A204.1 (cell line): Measurements from ENCODE around the gene MS4A10.

Experiments used
- FAIRE-seq: peaks from 2 replicates; lab custom pipeline; 2012; peaks lifted over from hg19 to GRCh38; lab: Jason Lieb, UNC

MS4A10 gene

DNA sequence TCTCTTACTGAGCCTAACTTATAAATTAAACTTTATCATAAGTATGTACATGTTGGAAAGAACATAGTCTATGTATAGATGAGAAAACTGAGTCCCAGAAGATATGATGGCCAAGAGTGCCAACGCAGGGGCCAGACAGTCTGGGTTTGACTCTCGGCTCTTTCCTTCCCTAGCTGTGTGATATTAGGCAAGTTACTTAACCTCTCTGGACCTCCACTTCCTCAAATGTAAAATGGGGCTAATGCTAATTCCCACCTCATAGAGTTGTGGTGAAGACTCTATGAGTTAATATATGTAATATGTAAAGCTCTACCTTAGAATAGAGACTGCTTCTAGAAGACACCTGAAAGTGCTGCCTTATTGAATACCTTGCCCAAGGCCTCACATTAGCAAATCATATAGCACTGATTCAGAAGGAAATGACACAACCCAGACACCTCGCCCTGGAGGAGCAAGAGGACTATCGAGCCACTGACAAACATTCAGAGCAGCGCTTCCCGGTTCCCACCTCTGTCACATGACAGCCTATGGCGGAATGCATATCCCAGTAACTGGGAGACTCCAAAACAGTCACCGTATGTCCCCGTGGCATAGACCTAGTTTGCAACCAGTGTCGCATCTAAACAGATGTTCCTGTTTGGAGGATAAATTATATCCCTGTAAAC lies 45.5 kb downstream of the MS4A10 start:
- FAIRE-seq = no peak

DNA sequence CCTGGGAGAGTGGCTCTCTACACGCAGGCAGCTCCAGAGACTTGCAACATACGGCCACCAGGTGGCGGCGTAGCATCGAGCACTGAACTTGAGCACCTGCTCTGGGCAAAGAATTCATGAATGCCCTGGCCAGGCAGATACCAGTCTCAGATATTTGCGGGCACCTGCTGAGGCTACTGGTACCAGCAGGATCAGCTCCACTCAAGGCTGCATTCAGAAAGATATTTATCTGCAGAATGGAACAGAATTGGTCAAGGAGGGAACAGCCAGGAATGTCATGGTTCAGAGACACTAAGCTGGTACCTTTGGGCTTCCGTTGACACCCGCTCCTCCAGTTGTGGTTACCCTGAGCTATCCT lies 46.0 kb downstream of the MS4A10 start:
- no peak for FAIRE-seq

DNA sequence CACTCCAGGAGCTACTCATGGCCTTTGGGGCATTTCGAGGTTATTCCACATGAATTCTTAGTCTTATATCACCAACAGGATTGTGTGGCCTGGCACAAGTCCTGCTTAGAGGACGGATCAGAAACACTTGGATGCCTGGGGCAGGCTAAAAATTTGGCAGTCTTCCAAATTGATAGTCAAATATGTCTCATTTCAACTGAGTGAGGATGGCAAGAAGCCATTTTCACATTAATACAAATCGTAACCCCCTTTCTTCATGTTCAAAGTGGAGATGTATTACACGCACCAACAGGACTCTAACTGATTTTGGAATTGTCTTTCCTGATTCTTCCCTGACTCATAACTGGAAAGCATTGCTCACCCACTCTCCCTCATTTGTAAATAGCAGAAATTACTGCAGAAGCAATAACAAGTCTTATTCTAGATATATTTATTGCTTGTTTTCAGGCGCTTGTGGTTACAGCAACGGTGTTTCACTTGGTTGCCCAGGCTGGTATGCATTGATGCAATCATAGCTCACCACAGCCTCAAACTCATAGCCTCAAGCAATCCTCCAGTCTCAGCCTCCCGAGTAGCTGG lies 46.5 kb downstream of the MS4A10 start:
- FAIRE-seq = no peak

DNA sequence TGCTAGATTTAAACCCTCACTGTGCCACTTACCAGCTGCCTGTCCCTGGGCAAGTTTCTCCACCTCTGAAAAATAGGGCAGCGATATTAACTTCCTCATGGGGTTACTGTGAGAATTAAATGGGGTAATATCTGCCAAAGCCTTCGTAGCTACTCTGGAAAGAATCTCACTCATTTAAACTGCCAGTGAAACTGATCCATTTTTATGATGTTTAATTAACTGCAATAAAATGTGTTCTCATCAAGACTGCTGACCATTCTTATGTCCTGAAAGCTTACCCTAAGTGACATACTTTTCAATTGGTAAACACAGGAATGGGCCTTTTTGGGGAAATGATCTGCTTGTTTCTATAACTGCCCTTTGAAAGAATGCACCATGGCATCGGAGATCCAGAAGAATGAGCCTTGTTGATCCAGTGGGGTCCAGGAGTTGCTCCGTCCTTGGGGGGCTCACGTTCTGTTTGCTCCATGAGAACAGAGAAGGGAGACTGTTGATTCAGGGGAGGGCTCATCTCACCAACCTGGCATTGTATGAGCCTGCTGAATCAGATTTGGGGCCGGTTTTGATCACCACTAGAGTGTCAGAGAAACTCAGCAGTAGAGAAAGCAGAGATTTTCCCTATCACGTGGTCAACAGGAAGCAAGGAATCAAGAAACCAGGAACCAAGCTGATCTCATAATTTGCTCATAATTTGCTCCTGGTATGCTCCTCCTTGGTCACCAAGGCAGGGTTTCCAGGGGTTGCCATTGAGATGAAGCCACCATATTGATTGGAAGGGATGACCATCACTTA lies 49.8 kb downstream of the MS4A10 start:
- no peak for FAIRE-seq

DNA sequence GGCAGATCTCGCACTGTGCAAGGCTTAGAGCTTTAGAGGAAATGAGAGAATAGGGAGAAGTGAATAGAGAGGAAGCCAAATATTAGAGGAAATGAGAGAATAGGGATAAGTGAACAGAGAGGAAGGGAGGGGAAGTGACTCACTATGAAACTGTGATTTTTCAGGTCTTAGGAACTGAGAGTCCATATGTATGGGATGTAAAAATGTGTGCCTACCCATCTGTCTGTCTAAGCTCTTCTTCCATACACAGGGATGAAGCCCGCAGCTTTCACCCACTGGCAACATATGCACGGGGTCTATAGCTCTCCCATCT lies 50.4 kb downstream of the MS4A10 start:
- no peak for FAIRE-seq

DNA sequence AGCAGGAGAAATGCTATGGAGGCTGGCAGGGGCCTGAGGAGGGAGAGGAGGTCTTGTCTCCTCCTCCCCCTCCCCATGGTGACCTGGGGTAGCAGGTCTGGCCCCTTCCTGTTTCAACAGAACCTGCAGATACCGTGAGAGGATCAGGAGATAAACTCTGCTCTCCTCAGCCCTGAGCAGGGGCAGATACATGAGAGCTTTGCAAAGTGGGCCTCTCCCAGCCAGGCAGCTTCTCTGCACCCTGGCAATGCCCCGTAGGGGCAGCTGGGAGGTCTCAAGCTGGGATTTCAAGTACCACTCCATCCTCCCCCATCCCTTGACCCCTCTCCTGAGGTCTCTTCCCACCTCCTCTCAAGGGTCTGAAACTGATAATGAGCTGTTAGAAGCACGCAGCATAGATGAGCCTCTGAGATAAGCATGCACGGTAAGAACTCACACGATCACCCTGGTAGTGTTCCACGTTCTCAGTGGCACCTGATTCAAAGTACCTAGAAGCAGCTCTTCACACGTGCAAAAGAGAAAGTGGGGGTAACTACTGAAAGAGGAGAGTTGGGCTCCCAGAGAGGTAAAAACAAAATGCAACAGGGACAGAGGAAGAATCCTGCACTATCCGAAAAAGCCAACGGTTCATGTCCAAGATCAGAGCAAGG lies 51.9 kb downstream of the MS4A10 start:
- FAIRE-seq = no peak

DNA sequence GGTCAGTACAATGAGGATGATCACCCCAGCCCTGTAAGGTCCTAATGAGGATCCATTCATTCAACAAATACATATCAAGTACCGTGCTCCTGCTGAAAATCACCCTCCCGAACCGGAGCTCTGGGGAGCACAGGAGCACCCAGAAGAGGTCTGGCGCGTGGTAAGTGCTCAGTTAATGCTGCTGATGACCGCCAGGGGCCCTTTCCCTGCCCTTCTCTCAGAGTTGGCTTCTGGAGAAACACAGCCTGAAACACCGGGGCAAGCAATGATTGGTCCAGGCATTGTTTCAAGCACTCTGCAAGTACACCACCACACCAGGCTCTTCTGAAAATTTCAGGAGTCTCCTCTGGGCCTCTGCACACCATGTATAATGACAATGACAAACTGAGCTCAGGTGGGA lies 53.0 kb downstream of the MS4A10 start:
- FAIRE-seq = no peak

DNA sequence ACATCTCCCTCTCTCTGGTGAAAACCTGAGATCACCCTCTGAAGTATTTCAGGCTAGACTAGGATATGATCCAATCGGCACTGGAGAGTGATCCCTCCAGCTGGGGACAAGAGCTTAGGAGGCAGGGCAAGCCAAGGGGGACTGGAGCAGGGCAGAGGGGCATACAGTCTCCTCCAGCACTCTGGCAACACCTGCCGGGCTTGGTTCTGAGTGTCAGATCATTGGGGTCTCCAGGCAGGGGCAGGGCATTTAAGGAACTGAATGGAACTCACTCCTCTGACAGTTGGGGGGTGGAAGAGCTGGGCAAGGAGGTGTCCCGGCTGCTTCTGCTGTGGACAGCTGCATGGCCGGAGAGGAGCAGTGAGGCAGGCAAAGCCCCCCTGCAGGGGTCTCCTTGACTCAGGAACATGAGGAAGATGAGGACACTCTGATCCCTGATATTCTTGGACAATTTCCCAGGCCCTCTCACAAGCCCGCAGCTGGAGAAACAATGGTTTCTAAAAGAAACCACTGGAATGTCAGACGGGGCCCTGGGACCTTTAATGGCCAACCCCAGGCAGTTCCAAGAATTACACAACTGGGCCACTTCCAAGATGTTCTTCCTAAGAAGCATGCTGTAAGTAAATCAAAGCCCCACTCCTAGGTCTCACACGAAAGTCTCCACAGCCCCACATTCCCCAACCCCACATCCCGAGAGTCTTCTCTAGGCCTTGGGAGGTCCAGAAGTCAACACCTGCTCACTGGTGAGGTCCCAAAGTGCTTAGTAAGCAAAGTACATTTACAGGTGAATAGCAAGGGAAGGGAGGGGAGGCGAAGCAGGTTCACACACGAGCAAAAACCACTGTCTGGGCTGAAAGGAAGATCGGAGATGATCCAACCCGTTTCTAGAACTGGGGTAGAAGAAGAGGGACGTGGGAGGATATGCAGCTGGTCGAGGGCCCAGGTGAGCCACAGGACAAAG lies 55.6 kb downstream of the MS4A10 start:
- no peak for FAIRE-seq

DNA sequence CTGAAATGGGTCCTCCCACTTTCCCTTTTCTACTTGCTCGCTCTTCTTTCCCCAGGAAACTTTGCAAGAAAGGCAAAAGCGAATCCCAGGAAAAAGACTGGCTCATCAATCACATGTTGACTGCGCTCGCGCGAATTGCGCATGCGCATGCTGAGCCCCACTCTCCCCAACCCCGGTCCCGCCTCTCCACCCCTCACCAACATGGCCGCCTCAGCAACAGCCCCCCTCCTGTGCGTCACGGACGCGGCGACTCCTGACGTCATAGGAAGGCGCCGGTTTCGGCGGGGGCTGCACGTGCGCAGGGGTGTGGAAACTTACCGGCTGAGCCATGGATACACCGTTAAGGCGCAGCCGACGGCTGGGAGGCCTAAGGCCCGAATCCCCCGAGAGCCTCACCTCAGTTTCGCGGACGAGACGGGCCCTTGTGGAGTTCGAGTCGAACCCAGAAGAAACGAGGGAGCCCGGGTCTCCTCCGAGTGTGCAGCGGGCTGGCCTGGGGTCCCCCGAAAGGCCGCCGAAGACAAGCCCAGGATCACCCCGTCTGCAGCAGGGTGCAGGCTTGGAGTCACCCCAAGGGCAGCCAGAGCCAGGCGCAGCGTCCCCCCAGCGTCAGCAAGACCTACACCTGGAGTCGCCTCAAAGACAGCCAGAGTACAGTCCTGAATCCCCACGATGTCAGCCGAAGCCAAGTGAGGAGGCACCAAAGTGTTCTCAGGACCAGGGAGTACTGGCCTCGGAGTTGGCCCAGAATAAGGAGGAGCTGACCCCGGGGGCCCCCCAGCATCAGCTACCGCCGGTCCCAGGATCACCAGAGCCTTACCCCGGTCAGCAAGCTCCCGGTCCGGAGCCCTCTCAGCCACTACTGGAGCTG lies 56.9 kb downstream of the MS4A10 start, which contains the start of gene CCDC86:
TSS of gene CCDC86 (plus strand) at position 317 of the 871 bp plus-strand sequence. CDS start at position 329, 12 bp downstream.
- peak; percentile 49 for FAIRE-seq

DNA sequence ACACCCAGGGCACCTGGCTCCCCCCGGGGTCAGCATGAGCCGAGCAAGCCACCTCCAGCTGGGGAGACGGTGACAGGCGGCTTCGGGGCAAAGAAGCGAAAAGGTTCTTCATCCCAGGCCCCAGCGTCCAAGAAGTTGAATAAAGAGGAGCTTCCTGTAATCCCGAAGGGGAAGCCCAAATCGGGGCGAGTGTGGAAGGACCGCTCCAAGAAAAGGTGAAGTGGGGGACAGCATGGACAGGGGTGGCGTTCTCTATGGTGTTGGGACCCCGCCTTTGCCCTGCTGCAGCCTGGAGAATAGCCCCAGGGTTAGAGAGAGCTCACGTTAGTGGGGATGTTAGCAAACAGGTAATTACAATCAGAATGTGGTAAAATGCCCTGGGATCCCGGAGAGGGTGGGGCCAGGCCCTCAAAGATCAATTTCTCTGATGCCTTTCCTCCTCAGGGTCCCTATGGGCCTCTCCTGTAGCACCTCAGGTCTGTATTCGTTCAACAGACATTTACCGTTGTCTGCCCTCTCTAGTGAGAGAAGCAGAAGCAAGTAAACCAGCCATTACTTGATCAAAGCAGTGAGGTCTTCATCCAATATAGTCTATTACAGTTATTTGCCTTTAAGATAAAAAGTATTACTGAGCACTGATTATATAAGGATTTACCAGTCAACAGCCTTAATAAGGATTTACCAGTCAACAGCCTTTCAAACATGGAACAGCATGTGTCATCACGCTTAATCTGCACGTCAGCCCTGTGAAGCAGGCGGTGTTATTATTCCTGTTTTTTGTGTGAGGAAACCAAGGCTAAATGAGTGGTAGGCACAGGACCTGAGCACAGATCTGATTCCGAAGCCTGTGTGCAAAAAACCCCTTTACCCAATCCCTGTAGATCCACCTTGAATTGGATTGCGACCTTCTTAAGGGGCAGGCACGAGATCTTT lies 57.8 kb downstream of the MS4A10 start:
- FAIRE-seq = no peak

DNA sequence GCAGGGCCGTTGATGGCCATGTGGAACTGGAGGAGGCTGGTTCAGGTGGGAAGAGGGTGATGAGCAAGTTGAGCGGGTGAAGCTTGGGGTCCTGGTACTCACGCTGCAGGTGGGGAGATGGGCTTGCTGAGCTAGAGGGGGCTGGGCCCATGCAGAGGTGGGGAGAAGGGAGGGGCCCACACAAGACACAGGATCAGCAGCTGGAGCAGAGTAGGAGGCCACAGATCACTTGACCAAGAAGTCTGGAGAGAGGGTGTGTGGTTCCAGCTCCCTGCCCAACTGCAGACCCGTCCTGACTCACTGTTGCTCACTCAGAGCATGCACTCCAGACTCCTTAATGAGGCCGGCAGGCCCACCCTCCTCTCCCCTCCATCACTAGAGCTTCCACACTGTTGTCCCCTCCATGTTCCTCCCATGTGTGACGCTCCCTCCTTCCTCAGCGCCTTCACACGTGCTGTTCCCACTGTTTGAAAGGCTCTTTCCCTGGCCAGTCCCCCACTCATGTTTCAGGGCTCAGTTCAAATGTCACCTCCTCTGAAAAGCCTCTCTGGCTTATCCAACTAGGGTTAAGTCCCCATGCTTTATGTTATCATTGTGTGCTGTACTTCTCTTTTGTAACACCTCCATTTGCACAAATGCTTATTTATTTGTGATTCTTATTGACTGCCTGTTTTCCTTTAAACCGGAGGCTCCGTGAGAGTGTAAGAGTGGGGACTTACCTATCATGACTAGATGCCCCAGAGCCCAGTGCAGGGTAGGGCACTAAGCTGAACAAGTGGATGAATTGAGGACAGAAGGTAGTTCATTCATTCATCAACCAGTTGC lies 59.1 kb downstream of the MS4A10 start:
- FAIRE-seq = no peak

DNA sequence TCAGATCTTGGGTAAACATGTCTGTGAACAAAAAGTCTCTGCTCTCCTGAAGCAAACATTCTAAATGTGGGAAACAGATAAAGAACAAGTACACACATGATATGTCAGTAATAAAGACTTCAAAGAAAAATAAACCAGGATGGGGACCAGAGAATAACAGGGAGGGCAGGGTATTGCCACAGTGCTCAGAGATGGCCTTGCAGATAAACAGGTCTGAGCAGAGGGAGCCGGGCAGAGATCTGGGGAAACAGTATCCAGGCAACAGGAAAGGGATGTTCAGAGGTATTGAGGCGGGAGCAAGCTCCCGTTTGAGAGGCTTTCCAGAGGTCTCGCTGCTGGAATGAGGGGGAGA lies 59.7 kb downstream of the MS4A10 start:
- FAIRE-seq = no peak

DNA sequence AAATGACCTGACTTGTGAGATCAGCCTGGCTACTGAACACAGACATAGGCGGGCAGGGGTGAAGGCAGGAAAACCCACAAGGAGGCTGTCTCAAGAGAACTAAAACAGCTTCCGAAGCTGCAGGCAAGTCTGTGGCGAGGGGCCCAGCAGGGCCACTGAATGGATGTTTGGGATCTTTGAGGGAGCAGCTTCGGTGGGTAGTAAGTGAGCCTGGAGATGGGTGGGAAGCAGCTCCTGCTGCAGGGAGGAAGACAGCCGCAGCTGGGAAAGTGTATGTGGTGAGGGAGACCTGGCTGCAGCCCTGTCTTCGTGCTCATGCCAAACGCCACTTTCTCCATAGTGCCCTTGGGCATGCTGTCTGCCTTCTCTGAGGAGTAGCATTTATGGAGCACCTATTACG lies 60.2 kb downstream of the MS4A10 start:
- no peak for FAIRE-seq

DNA sequence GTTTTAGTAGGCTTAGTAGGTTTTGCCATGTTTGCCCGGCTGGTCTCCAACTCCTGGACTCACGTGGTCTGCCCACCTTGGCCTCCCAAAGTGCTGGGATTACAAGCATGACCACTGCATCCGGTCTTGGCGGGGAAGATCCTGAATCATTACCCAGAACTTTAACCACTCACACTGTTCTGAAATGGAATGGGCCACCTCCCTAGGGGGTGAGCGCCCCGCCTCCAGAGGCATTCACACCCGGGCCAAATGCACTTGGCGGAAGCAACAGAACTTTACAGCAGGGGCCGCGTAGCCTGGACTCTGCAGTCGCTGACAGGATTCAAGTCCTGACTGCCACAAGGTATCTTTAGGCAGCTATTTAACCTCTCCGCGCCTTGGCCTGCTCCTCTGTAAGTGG lies 62.1 kb downstream of the MS4A10 start:
- no peak for FAIRE-seq

DNA sequence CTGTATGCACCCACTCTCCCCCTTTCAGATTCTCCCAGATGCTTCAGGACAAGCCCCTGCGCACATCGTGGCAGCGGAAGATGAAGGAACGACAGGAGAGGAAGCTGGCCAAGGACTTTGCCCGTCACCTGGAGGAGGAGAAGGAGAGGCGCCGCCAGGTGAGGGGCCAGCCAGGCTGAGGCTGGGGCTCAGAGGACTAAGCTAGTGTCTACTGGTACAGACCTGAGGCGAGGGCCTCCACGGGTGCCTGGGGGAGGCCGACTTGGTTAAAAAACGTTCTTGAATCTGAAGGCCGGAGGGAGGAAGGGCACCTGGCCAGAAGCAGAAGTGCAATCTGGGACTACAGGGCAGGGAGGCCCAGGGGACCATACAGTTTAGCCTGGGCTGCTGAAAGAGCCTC lies 62.8 kb downstream of the MS4A10 start:
- FAIRE-seq = no peak

DNA sequence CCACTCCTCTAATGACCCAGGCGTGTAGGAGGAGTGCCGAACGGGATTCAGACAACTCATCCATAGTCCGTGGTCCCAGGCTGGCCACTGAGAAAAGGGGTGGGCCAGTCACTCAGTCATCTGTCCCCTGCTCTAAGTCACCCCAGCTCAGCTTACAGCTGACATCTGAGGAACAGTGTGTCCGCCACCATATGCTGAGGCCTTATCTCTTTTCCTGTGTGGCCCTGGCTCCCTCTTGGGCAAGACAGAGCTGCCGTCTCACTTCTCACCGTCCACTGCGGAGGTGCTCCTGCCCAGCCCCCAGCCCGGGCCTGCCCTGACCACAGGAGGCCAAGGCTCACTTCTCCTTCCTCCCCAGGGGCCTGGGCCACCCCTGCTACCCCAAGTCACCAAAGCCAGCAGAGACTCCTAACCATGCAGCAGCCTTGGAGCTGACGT lies 63.6 kb downstream of the MS4A10 start:
- FAIRE-seq = no peak

DNA sequence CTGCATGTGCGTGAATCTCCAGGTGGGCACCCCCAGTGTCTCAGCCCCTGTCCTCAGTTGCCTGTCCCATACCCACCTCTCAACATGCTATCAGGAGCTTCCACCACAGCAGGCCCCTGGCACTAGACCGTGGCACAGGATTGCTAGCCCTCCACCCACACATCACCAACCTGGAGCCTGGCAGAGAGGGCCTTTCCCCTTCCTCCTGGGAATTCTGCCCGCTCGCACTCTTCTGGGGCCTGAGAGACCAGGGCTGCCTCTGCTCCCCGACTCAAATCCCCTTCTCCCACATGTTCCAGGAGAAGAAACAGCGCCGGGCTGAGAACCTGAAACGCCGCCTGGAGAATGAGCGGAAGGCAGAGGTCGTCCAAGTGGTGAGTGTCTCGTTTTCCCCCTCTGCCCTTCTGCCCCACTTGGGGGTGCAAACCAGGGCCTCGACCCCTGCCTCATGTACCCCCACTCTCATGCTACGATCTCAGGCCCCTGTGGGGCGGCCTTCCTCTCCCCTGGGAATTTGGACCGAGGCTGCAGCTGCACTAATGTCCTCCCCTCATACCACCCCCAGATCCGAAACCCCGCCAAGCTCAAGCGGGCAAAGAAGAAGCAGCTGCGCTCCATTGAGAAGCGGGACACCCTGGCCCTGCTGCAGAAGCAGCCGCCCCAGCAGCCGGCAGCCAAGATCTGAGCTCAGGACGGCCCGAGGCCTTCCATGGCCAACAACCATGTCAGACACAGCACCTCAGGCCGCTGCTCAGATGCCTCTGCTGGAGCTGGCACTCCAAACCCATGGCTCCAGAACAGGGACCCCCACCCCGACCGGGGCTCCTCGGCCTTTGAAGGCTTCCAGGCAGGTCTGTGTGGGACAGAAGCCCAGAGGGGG lies 64.7 kb downstream of the MS4A10 start:
- no peak for FAIRE-seq
